GM21825 (cell line): Measurements from ENCODE around the gene E2F1.
"Not testable (repeated sequence)": the region's sequence is repeated elsewhere in the genome, so short reads cannot be mapped to it uniquely, and the experiment has no call there.

Experiments used
- ATAC-seq: cut with Tn5 transposase; IDR thresholded peaks from one replicate; pipeline ENCODE4 v1.9.1; 2021; ENCODE audit warnings: mild to moderate bottlenecking, moderate library complexity; ENCODE audit not compliant: unreplicated experiment

The E2F1 gene

GRCh38 chr20:33710681-33711445, 24.7 kb upstream of the E2F1 start:
- no peak for ATAC-seq

- ATAC-seq: no peak
Observed at GRCh38 chr20:33709905-33710541, 23.8 kb upstream of the E2F1 start.

GRCh38 chr20:33709398-33709797, 23.2 kb upstream of the E2F1 start:
- ATAC-seq: no peak

- no peak for ATAC-seq
Observed at GRCh38 chr20:33707668-33708067, 21.5 kb upstream of the E2F1 start.

GRCh38 chr20:33704197-33704924, 18.2 kb upstream of the E2F1 start:
- no peak for ATAC-seq

- no peak for ATAC-seq
Observed at GRCh38 chr20:33703498-33704137, 17.4 kb upstream of the E2F1 start.

- no peak for ATAC-seq
Observed at GRCh38 chr20:33702861-33703260, 16.7 kb upstream of the E2F1 start.

GRCh38 chr20:33701629-33702450, 15.7 kb upstream of the E2F1 start:
- no peak for ATAC-seq

GRCh38 chr20:33700696-33701441, 14.7 kb upstream of the E2F1 start:
- not testable (repeated sequence) for ATAC-seq

GRCh38 chr20:33698966-33699365, 12.8 kb upstream of the E2F1 start:
- not testable (repeated sequence) for ATAC-seq

GRCh38 chr20:33697129-33697528, 10.9 kb upstream of the E2F1 start:
- ATAC-seq: no peak

- ATAC-seq: no peak
Observed at GRCh38 chr20:33696448-33696847, 10.3 kb upstream of the E2F1 start.

GRCh38 chr20:33694639-33695012, 8.4 kb upstream of the E2F1 start:
- ATAC-seq: no peak

- ATAC-seq: no peak
Observed at GRCh38 chr20:33693741-33694638, 7.8 kb upstream of the E2F1 start.

GRCh38 chr20:33693289-33693688, 7.1 kb upstream of the E2F1 start:
- no peak for ATAC-seq

GRCh38 chr20:33689973-33690372, 3.8 kb upstream of the E2F1 start:
- ATAC-seq: no peak

- no peak for ATAC-seq
Observed at GRCh38 chr20:33689493-33689892, 3.3 kb upstream of the E2F1 start.

GRCh38 chr20:33688938-33689424, 2.8 kb upstream of the E2F1 start:
- ATAC-seq: no peak
